WTC11 (cell line): ENCODE results near the gene LIMS1.

ENCODE experiments used
- CREB1 ChIP-seq: sonication (generic); formaldehyde crosslinking; IDR thresholded peaks from 2 replicates; pipeline ENCODE4 v1.8.0; 2023; ENCODE audit warnings: mild to moderate bottlenecking, missing genetic modification reagents
- ESRRA ChIP-seq: sonication (generic); formaldehyde crosslinking; IDR thresholded peaks from 2 replicates; pipeline ENCODE4 v1.8.1; 2022; ENCODE audit warnings: mild to moderate bottlenecking, missing genetic modification reagents, borderline replicate concordance
- TCF7 ChIP-seq: sonication (generic); formaldehyde crosslinking; IDR thresholded peaks from 2 replicates; pipeline ENCODE4 v1.8.0; 2022; ENCODE audit warnings: mild to moderate bottlenecking, low read depth, missing genetic modification reagents, moderate library complexity
- ZNF232 ChIP-seq: sonication (generic); formaldehyde crosslinking; IDR thresholded peaks from 2 replicates; pipeline ENCODE4 v1.8.0; 2022; ENCODE audit warnings: mild to moderate bottlenecking, missing genetic modification reagents
- TF ChIP-seq, protein P1 (sequence below): fragments of 250-450 bp; sonication (Bioruptor Pico); IDR thresholded peaks from 2 replicates; pipeline ENCODE4 v1.9.0; 2021; ENCODE audit warnings: mild to moderate bottlenecking, borderline replicate concordance
- TF ChIP-seq, protein P2 (sequence below): sonication (generic); formaldehyde crosslinking; IDR thresholded peaks from 2 replicates; pipeline ENCODE4 v1.8.0; 2022; ENCODE audit warnings: mild to moderate bottlenecking, missing genetic modification reagents
- TF ChIP-seq, protein P3 (sequence below): fragments of 200-600 bp; IDR thresholded peaks from 2 replicates; pipeline ENCODE4 v1.8.0; 2022; ENCODE audit warnings: antibody characterized with exemption
- TF ChIP-seq, protein P4 (sequence below): sonication (generic); formaldehyde crosslinking; IDR thresholded peaks from 2 replicates; pipeline ENCODE4 v1.8.1; 2023; ENCODE audit warnings: mild to moderate bottlenecking, missing genetic modification reagents, borderline replicate concordance
- TF ChIP-seq, protein P5 (sequence below): sonication (generic); formaldehyde crosslinking; IDR thresholded peaks from 2 replicates; pipeline ENCODE4 v1.8.0; 2022; ENCODE audit warnings: mild to moderate bottlenecking, missing genetic modification reagents

DNA sequence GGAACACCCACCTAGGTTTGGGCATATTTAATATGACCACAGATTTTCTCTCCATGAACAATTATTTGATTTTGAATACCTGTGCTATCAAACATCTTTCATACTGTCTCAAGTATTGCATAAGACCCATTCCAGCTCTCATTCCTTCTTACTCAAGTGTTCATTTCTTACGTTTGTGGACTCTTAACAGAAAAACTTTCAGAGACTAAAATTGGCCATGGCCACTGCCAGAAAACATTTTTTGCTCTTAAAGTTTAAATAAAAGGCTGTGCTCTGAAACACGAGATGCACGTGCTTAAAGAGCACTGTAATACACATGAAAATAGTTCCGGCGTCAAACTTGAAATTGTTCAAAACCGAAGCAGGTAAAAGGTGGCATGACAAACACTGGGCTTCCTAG is 89.3 kb downstream of the LIMS1 start:
- TF ChIP-seq, protein P1, sequence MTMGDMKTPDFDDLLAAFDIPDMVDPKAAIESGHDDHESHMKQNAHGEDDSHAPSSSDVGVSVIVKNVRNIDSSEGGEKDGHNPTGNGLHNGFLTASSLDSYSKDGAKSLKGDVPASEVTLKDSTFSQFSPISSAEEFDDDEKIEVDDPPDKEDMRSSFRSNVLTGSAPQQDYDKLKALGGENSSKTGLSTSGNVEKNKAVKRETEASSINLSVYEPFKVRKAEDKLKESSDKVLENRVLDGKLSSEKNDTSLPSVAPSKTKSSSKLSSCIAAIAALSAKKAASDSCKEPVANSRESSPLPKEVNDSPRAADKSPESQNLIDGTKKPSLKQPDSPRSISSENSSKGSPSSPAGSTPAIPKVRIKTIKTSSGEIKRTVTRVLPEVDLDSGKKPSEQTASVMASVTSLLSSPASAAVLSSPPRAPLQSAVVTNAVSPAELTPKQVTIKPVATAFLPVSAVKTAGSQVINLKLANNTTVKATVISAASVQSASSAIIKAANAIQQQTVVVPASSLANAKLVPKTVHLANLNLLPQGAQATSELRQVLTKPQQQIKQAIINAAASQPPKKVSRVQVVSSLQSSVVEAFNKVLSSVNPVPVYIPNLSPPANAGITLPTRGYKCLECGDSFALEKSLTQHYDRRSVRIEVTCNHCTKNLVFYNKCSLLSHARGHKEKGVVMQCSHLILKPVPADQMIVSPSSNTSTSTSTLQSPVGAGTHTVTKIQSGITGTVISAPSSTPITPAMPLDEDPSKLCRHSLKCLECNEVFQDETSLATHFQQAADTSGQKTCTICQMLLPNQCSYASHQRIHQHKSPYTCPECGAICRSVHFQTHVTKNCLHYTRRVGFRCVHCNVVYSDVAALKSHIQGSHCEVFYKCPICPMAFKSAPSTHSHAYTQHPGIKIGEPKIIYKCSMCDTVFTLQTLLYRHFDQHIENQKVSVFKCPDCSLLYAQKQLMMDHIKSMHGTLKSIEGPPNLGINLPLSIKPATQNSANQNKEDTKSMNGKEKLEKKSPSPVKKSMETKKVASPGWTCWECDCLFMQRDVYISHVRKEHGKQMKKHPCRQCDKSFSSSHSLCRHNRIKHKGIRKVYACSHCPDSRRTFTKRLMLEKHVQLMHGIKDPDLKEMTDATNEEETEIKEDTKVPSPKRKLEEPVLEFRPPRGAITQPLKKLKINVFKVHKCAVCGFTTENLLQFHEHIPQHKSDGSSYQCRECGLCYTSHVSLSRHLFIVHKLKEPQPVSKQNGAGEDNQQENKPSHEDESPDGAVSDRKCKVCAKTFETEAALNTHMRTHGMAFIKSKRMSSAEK (CRISPR knock-in tag): no peak
- TF ChIP-seq, protein P2, sequence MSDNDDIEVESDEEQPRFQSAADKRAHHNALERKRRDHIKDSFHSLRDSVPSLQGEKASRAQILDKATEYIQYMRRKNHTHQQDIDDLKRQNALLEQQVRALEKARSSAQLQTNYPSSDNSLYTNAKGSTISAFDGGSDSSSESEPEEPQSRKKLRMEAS (CRISPR knock-in tag): no peak
- TF ChIP-seq, protein P3, sequence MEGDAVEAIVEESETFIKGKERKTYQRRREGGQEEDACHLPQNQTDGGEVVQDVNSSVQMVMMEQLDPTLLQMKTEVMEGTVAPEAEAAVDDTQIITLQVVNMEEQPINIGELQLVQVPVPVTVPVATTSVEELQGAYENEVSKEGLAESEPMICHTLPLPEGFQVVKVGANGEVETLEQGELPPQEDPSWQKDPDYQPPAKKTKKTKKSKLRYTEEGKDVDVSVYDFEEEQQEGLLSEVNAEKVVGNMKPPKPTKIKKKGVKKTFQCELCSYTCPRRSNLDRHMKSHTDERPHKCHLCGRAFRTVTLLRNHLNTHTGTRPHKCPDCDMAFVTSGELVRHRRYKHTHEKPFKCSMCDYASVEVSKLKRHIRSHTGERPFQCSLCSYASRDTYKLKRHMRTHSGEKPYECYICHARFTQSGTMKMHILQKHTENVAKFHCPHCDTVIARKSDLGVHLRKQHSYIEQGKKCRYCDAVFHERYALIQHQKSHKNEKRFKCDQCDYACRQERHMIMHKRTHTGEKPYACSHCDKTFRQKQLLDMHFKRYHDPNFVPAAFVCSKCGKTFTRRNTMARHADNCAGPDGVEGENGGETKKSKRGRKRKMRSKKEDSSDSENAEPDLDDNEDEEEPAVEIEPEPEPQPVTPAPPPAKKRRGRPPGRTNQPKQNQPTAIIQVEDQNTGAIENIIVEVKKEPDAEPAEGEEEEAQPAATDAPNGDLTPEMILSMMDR: no peak
- TF ChIP-seq CREB1 (CRISPR knock-in tag) (no peak), ZNF232 (CRISPR knock-in tag) (no peak), TCF7 (no peak), ESRRA (no peak)
- TF ChIP-seq, protein P4, sequence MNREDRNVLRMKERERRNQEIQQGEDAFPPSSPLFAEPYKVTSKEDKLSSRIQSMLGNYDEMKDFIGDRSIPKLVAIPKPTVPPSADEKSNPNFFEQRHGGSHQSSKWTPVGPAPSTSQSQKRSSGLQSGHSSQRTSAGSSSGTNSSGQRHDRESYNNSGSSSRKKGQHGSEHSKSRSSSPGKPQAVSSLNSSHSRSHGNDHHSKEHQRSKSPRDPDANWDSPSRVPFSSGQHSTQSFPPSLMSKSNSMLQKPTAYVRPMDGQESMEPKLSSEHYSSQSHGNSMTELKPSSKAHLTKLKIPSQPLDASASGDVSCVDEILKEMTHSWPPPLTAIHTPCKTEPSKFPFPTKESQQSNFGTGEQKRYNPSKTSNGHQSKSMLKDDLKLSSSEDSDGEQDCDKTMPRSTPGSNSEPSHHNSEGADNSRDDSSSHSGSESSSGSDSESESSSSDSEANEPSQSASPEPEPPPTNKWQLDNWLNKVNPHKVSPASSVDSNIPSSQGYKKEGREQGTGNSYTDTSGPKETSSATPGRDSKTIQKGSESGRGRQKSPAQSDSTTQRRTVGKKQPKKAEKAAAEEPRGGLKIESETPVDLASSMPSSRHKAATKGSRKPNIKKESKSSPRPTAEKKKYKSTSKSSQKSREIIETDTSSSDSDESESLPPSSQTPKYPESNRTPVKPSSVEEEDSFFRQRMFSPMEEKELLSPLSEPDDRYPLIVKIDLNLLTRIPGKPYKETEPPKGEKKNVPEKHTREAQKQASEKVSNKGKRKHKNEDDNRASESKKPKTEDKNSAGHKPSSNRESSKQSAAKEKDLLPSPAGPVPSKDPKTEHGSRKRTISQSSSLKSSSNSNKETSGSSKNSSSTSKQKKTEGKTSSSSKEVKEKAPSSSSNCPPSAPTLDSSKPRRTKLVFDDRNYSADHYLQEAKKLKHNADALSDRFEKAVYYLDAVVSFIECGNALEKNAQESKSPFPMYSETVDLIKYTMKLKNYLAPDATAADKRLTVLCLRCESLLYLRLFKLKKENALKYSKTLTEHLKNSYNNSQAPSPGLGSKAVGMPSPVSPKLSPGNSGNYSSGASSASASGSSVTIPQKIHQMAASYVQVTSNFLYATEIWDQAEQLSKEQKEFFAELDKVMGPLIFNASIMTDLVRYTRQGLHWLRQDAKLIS (CRISPR knock-in tag): no peak
- TF ChIP-seq, protein P5, sequence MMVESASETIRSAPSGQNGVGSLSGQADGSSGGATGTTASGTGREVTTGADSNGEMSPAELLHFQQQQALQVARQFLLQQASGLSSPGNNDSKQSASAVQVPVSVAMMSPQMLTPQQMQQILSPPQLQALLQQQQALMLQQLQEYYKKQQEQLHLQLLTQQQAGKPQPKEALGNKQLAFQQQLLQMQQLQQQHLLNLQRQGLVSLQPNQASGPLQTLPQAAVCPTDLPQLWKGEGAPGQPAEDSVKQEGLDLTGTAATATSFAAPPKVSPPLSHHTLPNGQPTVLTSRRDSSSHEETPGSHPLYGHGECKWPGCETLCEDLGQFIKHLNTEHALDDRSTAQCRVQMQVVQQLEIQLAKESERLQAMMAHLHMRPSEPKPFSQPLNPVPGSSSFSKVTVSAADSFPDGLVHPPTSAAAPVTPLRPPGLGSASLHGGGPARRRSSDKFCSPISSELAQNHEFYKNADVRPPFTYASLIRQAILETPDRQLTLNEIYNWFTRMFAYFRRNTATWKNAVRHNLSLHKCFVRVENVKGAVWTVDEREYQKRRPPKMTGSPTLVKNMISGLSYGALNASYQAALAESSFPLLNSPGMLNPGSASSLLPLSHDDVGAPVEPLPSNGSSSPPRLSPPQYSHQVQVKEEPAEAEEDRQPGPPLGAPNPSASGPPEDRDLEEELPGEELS (CRISPR knock-in tag): no peak
